NCI-H2107 treated with DMSO at 0.1 percent for 48 hours (cell line): ENCODE measurements around the gene MCOLN3.

Source experiments
- DNase-seq: peaks from one replicate; lab custom pipeline; 2025; ENCODE audit not compliant: unreplicated experiment; lab: John Stamatoyannopoulos, UW

The MCOLN3 gene

DNA sequence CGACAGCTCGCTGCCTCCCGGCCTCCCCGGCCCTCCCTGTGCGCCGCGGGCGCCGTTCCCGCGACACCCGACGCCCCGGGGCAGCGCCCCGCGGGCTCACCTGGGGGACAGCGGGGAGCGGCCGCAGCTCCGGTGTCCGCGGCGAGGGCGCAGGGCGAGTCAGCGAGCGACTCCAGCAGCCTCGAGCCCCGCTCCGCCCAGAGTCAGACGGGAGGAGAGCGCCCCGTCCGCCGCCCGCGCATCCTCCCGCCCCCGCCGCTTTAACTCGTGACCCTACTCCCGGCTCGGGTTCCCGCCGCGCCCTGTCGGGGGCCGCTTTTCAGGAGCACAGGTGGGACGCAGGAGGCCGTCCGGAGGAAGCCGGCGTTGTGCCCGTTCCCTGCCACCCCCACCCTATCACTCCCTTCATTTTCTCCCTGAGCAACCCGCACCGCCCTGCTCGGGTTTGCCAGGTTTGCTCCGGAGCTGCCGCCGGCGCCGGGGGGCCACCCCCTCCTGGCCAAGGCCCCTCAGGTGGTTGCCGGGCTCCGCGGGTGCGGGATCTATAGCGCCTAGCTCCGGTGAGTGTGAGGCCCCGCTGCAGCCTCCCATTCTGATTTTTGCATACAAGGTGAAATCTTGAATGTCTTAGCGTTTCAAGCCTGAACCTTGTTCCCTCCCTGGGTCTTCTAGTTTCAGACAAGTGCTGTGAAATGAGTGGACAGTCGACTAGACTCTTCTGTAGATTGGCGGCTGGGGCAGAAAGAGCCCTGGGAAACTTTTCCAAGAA lies at the start of gene MCOLN3:
Gene MCOLN3, minus strand, starts transcription at position 205 of the 769 bp plus-strand sequence. CDS start 3,140 bp downstream, outside the sequence.
- peak; percentile 18 for DNase-seq

GRCh38 chr1:85093644-85094043 lies 45.3 kb upstream of the MCOLN3 start:
- DNase-seq = no peak

- no peak for DNase-seq
Measured at GRCh38 chr1:85091671-85092280, 43.5 kb upstream of the MCOLN3 start.

DNA sequence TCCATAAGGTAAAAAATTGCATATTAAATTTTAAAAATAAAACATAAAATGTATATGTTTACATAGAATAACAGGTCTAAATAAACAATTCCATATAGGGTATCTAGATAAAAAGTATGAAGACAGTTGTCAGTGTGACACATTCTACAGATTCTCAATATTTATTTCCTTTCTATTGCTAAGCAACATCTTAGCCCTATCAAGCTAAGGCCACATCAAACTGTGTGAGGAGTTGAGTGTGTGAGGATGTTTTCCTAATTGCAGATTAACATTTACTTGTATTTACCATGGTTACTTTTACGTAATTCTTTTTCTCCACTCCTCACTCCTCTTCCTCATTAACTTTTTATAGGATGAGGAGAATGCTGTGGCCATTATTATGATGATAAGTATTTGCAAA lies 41.9 kb upstream of the MCOLN3 start:
- DNase-seq = no peak

GRCh38 chr1:85089203-85089602 lies 40.9 kb upstream of the MCOLN3 start:
- no peak for DNase-seq

DNA sequence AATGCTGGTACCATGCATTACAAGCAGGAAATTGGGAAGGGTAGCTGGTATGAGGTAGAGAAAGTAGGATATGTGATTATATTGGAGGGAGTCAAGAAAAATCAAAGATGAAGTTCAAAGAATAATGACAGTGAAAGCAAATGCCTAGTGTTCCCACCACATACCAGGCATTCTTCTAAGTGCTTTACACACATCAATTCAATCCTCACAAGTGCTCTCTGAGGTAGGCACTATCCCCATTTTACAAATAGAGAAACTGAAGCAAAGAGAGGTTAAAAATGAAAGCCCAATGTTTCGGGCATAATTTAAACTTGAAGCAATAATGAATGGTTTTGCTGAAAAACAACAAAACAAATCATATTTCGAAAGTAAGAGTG lies 40.1 kb upstream of the MCOLN3 start:
- no peak for DNase-seq

DNA sequence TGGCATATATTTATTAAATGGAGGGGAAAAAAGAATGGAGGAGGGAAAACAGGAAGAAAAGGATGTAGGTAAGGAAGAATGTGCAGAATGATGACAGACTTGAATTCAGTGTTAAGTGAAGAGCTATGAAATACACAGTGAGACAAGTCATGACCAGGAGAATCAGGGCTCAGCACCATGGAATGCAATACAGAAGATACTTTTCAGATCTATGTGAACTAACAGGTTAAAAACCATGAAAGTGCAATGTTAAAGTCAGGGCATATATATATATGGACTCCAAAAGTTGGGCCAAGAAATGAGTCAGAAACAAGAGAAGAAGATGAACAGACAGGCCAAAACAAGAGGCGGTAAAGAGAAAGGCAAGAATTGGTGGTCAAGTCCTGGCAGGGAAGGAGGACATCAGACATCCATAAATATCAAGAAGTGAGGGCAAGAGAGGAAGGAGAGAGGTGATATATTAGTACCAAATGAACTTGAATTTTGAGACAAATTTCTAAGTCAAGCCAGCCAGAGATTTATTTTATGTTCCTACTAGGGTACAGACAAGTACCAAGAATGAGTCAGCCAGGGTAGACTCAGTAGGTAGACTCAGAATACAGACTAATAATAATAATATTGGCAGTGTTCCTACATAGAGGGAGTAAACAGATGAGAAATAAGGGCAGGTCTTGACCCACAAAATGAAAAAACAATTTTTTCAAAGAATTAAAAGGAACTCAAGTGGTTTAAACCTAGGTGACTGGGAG lies 39.5 kb upstream of the MCOLN3 start:
- no peak for DNase-seq

DNA sequence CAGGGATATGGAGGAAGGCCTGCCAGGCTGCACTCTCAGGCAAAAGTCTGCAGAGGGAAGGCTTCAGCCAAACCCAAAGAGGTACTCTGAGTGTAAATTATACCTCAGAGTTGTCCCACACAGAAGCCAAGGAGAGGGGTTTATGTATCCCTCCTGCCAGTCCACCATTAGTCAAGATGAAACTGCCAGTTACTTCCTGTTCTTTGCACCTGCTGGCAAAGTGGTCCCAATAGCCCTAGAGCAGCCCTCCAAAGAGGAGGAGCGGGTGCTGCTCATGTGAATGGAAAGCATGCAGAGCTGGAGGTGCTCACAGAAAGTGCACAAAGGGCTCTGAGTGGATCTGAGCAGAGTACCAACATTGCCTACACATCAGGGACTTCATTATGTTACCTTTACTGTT lies 37.1 kb upstream of the MCOLN3 start:
- DNase-seq = no peak

- peak; percentile 24 for DNase-seq
Measured at GRCh38 chr1:85078903-85079302, 30.6 kb upstream of the MCOLN3 start.

DNA sequence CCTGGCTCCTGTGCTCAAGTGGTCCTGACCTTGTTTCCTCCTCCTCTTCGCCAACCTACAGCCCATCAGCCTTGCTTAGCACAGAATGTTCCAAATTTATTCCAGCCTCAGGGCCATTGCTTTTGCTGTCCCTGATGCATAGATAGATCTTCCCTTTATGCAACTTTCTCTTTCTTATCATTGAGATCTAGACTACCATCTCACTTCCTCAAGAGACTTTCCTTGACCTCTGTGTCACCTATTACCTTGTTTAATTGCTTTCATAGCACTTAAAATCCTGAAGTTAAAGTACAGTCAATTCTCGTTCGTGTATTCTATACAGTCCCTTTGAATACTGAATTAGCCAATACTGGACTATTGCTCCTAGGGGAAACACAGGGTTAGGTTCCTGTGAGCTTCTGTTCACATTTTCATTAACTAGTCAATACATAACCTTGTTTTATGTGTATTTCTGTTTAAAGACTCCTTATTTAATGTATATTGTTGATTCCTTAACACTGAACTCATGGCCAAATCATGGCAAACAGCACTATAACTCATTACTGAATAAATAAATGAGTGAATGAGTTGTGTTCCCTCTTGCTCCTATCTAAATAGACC lies 26.2 kb upstream of the MCOLN3 start:
- no peak for DNase-seq

DNA sequence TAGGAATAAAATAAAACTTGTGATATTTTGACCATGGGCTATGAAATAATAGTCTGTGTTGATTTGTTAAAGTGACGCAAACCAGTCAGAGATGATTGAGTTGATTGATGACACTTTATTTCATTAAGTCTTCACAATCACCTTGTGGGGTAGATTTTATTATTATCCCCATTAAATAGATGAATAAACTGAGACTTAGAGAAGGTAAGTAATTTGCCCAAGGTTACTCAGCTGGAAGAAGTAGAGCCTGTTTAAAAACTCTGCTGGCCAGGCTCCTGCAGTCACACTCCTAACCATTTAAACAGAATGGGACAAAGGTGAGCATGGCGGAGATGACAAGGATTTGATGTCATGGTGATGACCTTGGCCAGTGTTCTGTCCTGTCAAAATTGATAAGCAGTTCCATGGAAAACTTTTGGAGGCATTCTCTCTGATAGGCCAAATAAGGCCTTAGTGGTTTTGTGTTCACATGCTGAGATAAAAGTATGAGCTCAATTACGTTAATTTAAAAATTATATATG lies 22.7 kb upstream of the MCOLN3 start:
- no peak for DNase-seq

GRCh38 chr1:85068846-85069245 lies 20.5 kb upstream of the MCOLN3 start:
- DNase-seq = no peak

DNA sequence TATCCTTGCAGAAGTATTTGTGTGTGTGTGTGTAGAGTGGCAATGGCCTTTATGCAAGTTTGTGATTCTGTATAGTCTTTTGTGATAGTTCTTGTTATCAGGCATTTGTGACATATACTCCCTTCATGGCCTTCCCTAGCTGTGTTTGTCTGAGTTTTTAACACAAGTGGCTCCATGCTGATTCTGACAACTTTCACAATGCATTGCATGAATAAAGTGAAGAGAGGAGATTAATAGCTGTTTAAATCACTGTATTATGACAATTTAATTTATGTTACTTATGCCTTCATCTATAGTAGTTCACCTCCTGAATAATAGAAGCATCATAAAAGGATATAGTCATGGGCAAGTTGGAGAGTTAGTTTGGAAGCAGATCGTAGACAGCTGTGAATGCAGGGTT lies 17.2 kb upstream of the MCOLN3 start:
- DNase-seq = no peak

- DNase-seq = no peak
Measured at GRCh38 chr1:85062425-85063026, 14.2 kb upstream of the MCOLN3 start.

DNA sequence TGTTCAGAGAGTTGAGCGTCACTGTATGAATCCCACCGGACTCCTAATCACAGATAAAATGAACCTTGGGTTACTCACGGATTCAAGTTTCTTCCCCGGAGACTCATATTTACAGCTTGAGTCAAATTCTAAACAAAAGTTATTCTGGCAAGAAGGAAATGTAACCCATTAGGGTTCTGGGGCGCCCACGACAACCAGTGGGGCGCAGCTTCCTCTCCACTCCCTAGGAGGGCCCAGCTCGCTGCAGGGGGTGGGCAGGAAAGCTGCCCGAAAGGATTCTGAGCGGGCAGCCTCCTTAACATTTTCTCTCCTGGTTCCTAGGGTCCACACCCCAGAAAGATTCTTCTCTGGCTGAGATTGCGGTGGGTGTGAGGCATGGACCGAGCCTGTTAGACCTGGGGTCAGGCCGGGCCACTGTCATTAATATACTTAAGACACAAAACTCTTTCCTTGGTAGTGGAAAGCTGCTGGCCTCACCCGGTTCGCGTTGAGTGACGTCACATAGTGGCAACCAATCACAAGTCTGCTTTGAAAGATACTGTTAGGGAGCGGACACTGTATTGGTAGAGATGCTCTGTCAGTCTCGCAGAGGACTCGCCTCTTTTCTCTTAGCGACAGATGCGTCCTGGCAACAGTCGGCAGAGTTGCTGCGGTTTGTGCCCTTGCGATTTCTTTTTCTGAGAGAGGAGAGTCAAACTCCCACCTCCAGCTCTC lies 13.6 kb upstream of the MCOLN3 start:
- peak; percentile 40 for DNase-seq

- DNase-seq = no peak
Measured at GRCh38 chr1:85060038-85060437, 11.7 kb upstream of the MCOLN3 start.

DNA sequence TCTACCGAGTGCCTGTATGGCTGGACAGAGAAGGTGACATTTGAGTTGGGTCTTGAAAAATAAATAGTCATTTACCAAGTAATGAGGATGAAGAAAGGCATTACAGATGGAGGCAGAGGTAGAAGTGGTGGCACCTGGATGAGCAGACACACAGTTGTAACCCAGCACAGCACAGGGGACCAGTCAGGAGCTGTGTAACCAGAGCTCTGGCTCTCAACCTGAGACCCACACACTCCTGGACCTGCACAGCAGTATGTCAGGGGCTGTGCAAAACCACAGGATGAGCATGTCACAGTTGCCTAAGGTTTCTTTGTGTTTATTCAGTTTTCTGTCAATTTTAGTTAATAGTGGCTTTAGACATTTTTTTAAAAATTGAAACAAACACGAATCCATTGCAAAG lies 11.3 kb upstream of the MCOLN3 start:
- DNase-seq = no peak

DNA sequence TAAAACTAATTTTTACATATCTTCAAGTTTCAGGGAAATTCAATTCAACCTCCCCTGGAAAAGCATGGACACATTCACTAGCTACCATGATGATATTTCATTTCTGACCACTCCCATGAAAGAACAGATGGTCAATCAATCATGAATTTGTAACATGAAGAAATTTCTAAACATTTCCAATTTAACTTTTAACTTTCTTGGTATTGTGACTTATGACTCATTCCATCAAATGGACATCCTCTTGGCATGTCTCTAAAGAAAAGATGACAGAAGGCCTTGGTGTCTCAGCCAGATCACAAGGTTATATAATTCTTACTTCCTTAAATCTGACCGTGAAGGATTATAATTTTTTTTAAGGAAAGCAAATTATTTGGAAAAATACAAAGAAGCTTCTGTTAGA lies 10.5 kb upstream of the MCOLN3 start:
- DNase-seq = no peak

DNA sequence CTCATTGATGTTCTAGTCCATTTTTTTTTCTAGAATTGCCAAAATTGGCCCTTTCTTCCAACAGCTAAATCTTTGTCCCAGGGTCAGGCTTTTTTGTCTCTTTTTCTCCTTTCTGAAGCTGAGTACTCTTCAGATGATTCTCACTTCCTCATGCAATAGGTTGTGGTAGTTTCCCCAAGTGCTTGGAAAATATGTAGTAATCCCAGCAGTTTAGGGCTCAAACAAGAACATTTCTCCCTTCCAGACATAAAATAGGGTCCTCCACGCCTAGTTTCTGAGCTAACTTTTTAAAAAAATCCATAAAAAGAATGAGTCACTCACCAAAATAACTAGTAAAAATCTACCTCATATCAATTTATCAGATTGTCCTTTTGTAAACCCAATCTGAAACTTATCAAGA lies 10.0 kb upstream of the MCOLN3 start:
- no peak for DNase-seq

DNA sequence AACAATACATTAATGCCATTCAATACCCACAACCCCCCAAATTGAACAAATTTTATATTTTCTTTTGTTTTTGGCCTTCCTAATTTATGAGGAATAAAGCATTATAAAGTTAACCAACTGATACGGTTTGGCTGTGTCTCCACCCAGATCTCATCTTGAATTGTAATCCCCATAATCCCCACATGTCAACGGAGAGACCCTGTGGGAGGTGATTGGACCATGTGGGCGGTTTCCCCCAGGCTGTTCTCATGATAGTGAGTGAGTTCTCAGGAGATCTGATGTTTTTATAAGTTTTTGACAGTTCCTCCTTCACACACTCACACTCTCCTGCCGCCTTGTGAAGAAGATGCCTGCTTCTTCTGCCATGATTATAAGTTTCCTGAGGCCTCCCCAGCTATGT lies 6.4 kb upstream of the MCOLN3 start:
- DNase-seq = no peak
